HG03159 (cell line): ENCODE measurements around the gene SERPINB6.
"Not testable (repeated sequence)": the region's sequence is repeated elsewhere in the genome, so short reads cannot be mapped to it uniquely, and the experiment has no call there.

Experiments
- ATAC-seq: cut with Tn5 transposase; IDR thresholded peaks from one replicate; pipeline ENCODE4 v1.9.1; 2021; ENCODE audit warnings: mild to moderate bottlenecking, moderate library complexity; ENCODE audit not compliant: unreplicated experiment

Gene SERPINB6

GRCh38 chr6:2940010-2940850 lies 31.1 kb downstream of the SERPINB6 start:
- ATAC-seq, result peak; percentile 78

GRCh38 chr6:2939315-2940009 lies 31.9 kb downstream of the SERPINB6 start:
- no peak for ATAC-seq

GRCh38 chr6:2938632-2939083 lies 32.7 kb downstream of the SERPINB6 start:
- ATAC-seq, result no peak

- no peak for ATAC-seq
Measured at GRCh38 chr6:2938004-2938631, 33.2 kb downstream of the SERPINB6 start.

- no peak for ATAC-seq
Measured at GRCh38 chr6:2937627-2938003, 33.8 kb downstream of the SERPINB6 start.

- ATAC-seq, result no peak
Measured at GRCh38 chr6:2935566-2936291, 35.6 kb downstream of the SERPINB6 start.

- no peak for ATAC-seq
Measured at GRCh38 chr6:2934057-2934456, 37.3 kb downstream of the SERPINB6 start.

- not testable (repeated sequence) for ATAC-seq
Measured at GRCh38 chr6:2932911-2933310, 38.5 kb downstream of the SERPINB6 start.

GRCh38 chr6:2931970-2932748 lies 39.2 kb downstream of the SERPINB6 start:
- peak; percentile 71 for ATAC-seq

- ATAC-seq, result no peak
Measured at GRCh38 chr6:2931055-2931454, 40.3 kb downstream of the SERPINB6 start.

- not testable (repeated sequence) for ATAC-seq
Measured at GRCh38 chr6:2927931-2928330, 43.4 kb downstream of the SERPINB6 start.

GRCh38 chr6:2925842-2926747 lies 45.3 kb downstream of the SERPINB6 start:
- not testable (repeated sequence) for ATAC-seq

GRCh38 chr6:2921520-2922115 lies 49.7 kb downstream of the SERPINB6 start:
- no peak for ATAC-seq

GRCh38 chr6:2920671-2921112 lies 50.7 kb downstream of the SERPINB6 start:
- no peak for ATAC-seq

GRCh38 chr6:2919886-2920285 lies 51.5 kb downstream of the SERPINB6 start:
- no peak for ATAC-seq

GRCh38 chr6:2919401-2919800 lies 52.0 kb downstream of the SERPINB6 start:
- no peak for ATAC-seq

GRCh38 chr6:2918936-2919335 lies 52.4 kb downstream of the SERPINB6 start:
- no peak for ATAC-seq

GRCh38 chr6:2917801-2918445 lies 53.4 kb downstream of the SERPINB6 start:
- no peak for ATAC-seq
